Keratinocyte (primary cell): ENCODE measurements around the gene TBPL2. TPM values are rescaled to one million over a fixed set of nuclear protein-coding genes. Genes with fewer than 3 reads are reported as not detected.

Experiments used
- DNase-seq: peaks from one replicate; pipeline ENCODE4 v3.0.0-alpha.2; 2011; ENCODE audit warnings: low read depth, missing footprints, low spot score
- FAIRE-seq: peaks from 2 replicates; lab custom pipeline; 2011; peaks lifted over from hg19 to GRCh38; lab: Jason Lieb, UNC
- H2AFZ ChIP-seq: 2 replicates; pipeline ENCODE4 v1.6.0; 2012; ENCODE audit warnings: low read length, control low read depth, inconsistent platforms; ENCODE audit not compliant: control insufficient read depth
- H3K27ac ChIP-seq: 2 replicates; pipeline ENCODE4 v1.5.1; 2011; ENCODE audit warnings: low read length; ENCODE audit not compliant: control insufficient read depth, insufficient read depth
- H3K27me3 ChIP-seq: 3 replicates; pipeline ENCODE4 v1.6.0; 2011; ENCODE audit warnings: low read length; ENCODE audit not compliant: control insufficient read depth, insufficient read depth; ENCODE audit errors: extremely low read depth
- H3K36me3 ChIP-seq, 2 experiments: 2 replicates in 1 of 2; 3 replicates in 1 of 2; pipeline ENCODE4 v1.5.1; 2011; ENCODE audit warnings: low read length in 2 of 2, mild to moderate bottlenecking in 1 of 2; ENCODE audit not compliant: control insufficient read depth in 2 of 2, insufficient read depth in 2 of 2; ENCODE audit errors: extremely low read depth in 1 of 2
- H3K4me1 ChIP-seq: 3 replicates; pipeline ENCODE4 v1.5.1; 2011; ENCODE audit warnings: low read length; ENCODE audit not compliant: control insufficient read depth, insufficient read depth; ENCODE audit errors: extremely low read depth
- H3K4me2 ChIP-seq: 3 replicates; pipeline ENCODE4 v1.6.0; 2011; ENCODE audit warnings: low read depth, low read length; ENCODE audit not compliant: control insufficient read depth, insufficient read depth; ENCODE audit errors: extremely low read depth
- H3K4me3 ChIP-seq, 3 experiments: fragments of 200-600 bp in 1 of 3; sonication (generic) in 1 of 3; 2 replicates in 2 of 3; 3 replicates in 1 of 3; pipeline ENCODE4 v1.5.1; 2011 to 2016; ENCODE audit warnings: low read length in 3 of 3, mild to moderate bottlenecking in 3 of 3, control low read depth in 2 of 3, inconsistent platforms in 1 of 3, low read depth in 1 of 3, mixed read lengths in 1 of 3, mixed run types in 1 of 3, moderate library complexity in 1 of 3; ENCODE audit not compliant: control insufficient read depth in 2 of 3, insufficient read depth in 2 of 3; ENCODE audit errors: extremely low read depth in 1 of 3
- H3K79me2 ChIP-seq: 2 replicates; pipeline ENCODE4 v1.6.0; 2012; ENCODE audit warnings: low read length; ENCODE audit not compliant: control insufficient read depth, insufficient read depth
- H3K9ac ChIP-seq: 3 replicates; pipeline ENCODE4 v1.6.0; 2011; ENCODE audit warnings: low read length; ENCODE audit not compliant: control insufficient read depth, insufficient read depth; ENCODE audit errors: extremely low read depth
- H3K9me1 ChIP-seq: 3 replicates; pipeline ENCODE4 v1.6.0; 2011; ENCODE audit warnings: low read length; ENCODE audit not compliant: control insufficient read depth, insufficient read depth; ENCODE audit errors: extremely low read depth
- H3K9me3 ChIP-seq: 2 replicates; pipeline ENCODE4 v1.5.1; 2012; ENCODE audit warnings: low read depth, low read length; ENCODE audit not compliant: control insufficient read depth
- H4K20me1 ChIP-seq: 3 replicates; pipeline ENCODE4 v1.6.0; 2011; ENCODE audit warnings: low read length; ENCODE audit not compliant: control insufficient read depth, insufficient read depth; ENCODE audit errors: extremely low read depth
- CTCF ChIP-seq, 3 experiments: IDR thresholded peaks in 1 of 3; conservative IDR thresholded peaks in 1 of 3; optimal IDR thresholded peaks in 1 of 3; 2 replicates in 2 of 3; 3 replicates in 1 of 3; pipeline versions ENCODE3 to v1.5.1; 2011; ENCODE audit warnings: low read length in 3 of 3, mild to moderate bottlenecking in 3 of 3, moderate library complexity in 2 of 3, control low read depth in 1 of 3, inconsistent platforms in 1 of 3; ENCODE audit not compliant: insufficient read depth in 2 of 3; ENCODE audit errors: extremely low read depth in 1 of 3
- EZH2 ChIP-seq: IDR thresholded peaks from one replicate; pipeline ENCODE4 v1.6.1; 2012; ENCODE audit warnings: inconsistent platforms, mild to moderate bottlenecking, low read length, moderate library complexity
- dilution Hi-C: fragments of 300-500 bp; cut with MboI; formaldehyde crosslinking; loops from one replicate; pipeline ENCODE4 v1.7.0; 2020; ENCODE audit warnings: low sequenced_read_pairs; ENCODE audit not compliant: extremely low pct_ligation_motif_present
- polyA plus RNA-seq, 5 experiments: library from polyadenylated mRNA; depleted of rRNA in 3 of 5; stranded (reverse) in 3 of 5; stranded (forward) in 1 of 5; unstranded in 1 of 5; fragments of >200 nt; gene quantifications; 1 replicate in 1 of 5; 2 replicates in 3 of 5; 3 replicates in 1 of 5; pipeline versions ENCODE4 v1.2.1 to v1.2.3, GENCODE V29; 2011 to 2012; ENCODE audit warnings: missing spikeins in 2 of 5, low read depth in 1 of 5, low replicate concordance in 1 of 5

The TBPL2 gene
- polyA plus RNA-seq, 1 donor (not counting 4 experiments of a cell fraction or from before 2014, with no cell fraction given) = not detected

GRCh38 chr14:55441286-55441685 lies 870 bp upstream of the TBPL2 start:
- Histone ChIP-seq H3K79me2 (no peaks in the 10 kb centered on the region), H3K27ac (no peak overlapping the region), H3K36me3 (no peaks in the 10 kb centered on the region), H3K9ac (no peak overlapping the region), H4K20me1 (no peaks in the 10 kb centered on the region), H2AFZ (no peak overlapping the region), H3K4me1 (peaks cover under 1% of the 10 kb centered on the region), H3K27me3 (peaks cover 5% of the 10 kb centered on the region), H3K4me3 (no peak overlapping the region), H3K4me2 (no peak overlapping the region), H3K9me3 (no peaks in the 10 kb centered on the region), H3K9me1 (no peaks in the 10 kb centered on the region)
- FAIRE-seq = no peak
- dilution Hi-C loops = no loop called here
- TF ChIP-seq CTCF (optimal IDR thresholded peaks at IDR 0.05 in 1 of 3, IDR thresholded peaks at IDR 0.05 in 1 of 3, conservative IDR thresholded peaks at IDR 0.05 in 1 of 3; ENCODE audit: extremely low read depth in 1 of 3, insufficient read depth in 2 of 3, low read length in 3 of 3) (no peak), EZH2 (no peak)
- no peak for DNase-seq

DNA sequence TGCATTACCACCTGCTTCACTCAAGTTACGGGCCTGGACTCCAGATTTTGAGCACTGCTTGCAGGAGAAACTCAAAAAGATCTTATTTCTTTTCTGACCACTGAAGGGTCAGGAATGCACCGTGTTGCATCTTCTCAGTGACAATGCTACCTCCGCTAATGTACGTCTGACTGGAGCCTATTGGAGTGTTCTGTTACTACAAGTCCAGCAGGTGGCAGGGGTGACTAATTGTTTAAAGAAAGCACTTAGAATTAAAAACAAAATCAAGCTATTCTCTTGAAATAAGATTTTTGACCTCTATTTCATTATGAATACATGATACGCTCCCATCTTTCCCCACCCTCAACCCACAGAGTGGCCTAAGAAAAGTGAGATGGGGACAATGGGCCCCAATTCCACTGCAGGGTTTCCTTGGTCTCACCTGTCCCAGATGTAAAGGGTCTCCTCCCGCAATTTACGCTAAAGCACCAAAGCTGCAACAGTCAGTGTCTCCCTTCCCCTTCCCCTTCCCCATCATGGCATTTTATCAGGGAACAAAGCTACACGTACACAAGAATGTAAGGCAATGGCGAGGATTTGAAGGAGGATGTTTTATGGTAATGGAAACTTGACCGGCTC lies 2.2 kb downstream of the TBPL2 start:
- DNase-seq (no peak), FAIRE-seq (peak; percentile 79)
- TF ChIP-seq EZH2 (no peak), CTCF (optimal IDR thresholded peaks at IDR 0.05 in 1 of 3, IDR thresholded peaks at IDR 0.05 in 1 of 3, conservative IDR thresholded peaks at IDR 0.05 in 1 of 3; ENCODE audit: extremely low read depth in 1 of 3, insufficient read depth in 2 of 3, low read length in 3 of 3) (peak; percentile 54 to 70 (median 61))
- H3K27ac ChIP-seq = no peak overlapping the region
- no peaks in the 10 kb centered on the region for H3K4me1 ChIP-seq
- no peaks in the 10 kb centered on the region for H4K20me1 ChIP-seq
- H2AFZ ChIP-seq = no peak overlapping the region
- H3K9me1 ChIP-seq = no peaks in the 10 kb centered on the region
- H3K9ac ChIP-seq = no peak overlapping the region
- no peaks in the 10 kb centered on the region for H3K36me3 ChIP-seq
- H3K4me3 ChIP-seq = no peak overlapping the region
- dilution Hi-C loops = no loop called here
- no peaks in the 10 kb centered on the region for H3K79me2 ChIP-seq
- no peak overlapping the region for H3K4me2 ChIP-seq
- no peaks in the 10 kb centered on the region for H3K9me3 ChIP-seq
- peaks cover 5% of the 10 kb centered on the region for H3K27me3 ChIP-seq
